LNCaP clone FGC (cell line): ENCODE results near the gene HOXD3.

Experiments used
- DNase-seq: peaks from one replicate; pipeline ENCODE4 v3.0.0-alpha.2; 2011; ENCODE audit warnings: low read depth
- H3K4me3 ChIP-seq: 2 replicates; pipeline ENCODE4 v1.5.1; 2011; ENCODE audit warnings: mild to moderate bottlenecking, low read depth, low read length, control low read depth
- TF ChIP-seq, protein P1 (sequence below): IDR thresholded peaks from 2 replicates; pipeline ENCODE4 v1.5.1; 2012; ENCODE audit warnings: mild to moderate bottlenecking; ENCODE audit not compliant: control insufficient read depth, insufficient read depth; ENCODE audit errors: extremely low read depth

Gene HOXD3

DNA sequence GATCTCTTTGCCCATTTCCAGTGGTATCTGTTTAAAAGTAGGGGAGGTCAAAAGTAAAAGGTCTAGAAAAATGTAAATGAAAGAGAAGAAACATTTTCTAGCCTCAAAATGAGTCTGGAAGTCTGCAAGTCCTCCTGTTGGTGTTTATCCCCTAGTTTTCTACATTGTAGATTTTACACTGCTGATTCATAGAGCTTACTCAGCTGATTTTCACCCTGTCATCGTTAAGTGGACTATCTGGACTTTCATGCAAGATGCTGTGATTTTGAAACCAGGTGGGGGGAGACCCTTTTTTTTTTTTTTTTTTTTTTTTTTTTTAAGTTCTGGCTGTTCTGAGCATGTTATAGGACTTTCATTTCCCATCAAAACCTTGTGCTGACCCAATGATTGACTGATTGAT lies 10.3 kb downstream of the HOXD3 start:
- no peak for DNase-seq
- TF ChIP-seq, protein P1, sequence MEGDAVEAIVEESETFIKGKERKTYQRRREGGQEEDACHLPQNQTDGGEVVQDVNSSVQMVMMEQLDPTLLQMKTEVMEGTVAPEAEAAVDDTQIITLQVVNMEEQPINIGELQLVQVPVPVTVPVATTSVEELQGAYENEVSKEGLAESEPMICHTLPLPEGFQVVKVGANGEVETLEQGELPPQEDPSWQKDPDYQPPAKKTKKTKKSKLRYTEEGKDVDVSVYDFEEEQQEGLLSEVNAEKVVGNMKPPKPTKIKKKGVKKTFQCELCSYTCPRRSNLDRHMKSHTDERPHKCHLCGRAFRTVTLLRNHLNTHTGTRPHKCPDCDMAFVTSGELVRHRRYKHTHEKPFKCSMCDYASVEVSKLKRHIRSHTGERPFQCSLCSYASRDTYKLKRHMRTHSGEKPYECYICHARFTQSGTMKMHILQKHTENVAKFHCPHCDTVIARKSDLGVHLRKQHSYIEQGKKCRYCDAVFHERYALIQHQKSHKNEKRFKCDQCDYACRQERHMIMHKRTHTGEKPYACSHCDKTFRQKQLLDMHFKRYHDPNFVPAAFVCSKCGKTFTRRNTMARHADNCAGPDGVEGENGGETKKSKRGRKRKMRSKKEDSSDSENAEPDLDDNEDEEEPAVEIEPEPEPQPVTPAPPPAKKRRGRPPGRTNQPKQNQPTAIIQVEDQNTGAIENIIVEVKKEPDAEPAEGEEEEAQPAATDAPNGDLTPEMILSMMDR, result no peak
- no peak overlapping the region for H3K4me3 ChIP-seq

DNA sequence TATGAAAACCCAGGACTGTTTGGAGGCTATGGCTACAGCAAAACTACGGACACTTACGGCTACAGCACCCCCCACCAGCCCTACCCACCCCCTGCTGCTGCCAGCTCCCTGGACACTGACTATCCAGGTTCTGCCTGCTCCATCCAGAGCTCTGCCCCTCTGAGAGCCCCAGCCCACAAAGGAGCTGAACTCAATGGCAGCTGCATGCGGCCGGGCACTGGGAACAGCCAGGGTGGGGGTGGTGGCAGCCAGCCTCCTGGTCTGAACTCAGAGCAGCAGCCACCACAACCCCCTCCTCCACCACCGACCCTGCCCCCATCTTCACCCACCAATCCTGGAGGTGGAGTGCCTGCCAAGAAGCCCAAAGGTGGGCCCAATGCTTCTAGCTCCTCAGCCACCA lies 12.1 kb downstream of the HOXD3 start:
- no peak for DNase-seq
- TF ChIP-seq, protein P1, result no peak
- H3K4me3 ChIP-seq, result no peak overlapping the region

DNA sequence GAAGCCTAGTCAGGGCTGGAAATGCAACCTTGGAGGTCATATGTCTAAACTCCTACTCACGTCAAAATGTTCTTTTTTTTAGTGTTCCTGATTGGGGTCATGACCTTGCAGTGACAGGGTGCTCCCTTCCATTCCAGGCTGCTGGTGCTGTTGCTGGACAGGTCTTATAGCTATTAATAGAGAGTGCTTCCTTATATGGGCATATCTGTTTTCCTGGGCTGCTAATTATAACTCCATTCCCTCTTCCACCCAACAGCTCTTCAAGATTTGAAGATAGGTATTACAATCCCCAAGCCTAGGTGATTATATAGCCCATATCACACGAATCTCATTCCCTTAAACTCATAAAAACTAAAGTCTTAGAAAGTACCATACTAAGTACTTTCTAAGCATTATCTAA lies 12.6 kb downstream of the HOXD3 start:
- H3K4me3 ChIP-seq, result no peak overlapping the region
- TF ChIP-seq, protein P1, result no peak

DNA sequence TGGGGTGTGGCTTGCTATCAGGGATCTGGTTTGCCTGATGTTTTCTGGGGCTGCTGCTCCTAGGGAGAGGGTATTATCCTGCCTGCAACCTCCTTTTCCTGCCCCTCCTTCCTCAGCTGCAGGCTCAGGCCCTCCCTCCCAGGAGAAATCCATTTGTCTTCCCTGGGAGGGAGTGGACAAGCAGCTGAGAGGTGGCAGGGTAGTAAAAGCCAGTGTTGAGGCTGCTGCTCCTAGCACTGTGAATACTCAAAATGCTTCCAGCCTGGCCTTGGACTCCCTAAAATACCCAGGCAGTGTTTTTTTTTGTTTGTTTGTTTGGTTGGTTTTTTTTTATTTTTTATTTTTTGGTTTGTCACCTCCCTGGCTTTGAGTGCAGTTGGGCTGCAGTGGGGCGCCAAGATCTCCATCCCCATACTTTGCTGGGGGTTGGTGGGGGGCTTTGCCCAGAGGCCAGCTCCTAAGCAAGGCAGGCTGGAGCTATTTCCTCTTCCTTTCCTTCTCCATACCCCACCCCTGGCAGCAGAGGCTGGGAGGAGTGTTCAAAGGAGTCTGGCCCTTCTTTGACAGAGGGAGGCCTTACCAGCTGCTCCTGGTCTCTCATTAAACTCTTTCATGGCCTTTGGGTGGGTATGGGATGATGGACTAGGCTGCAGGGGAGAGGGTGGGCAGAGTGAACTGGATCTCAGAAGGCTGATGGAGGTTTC lies 13.6 kb downstream of the HOXD3 start:
- TF ChIP-seq, protein P1, result no peak
- no peak for DNase-seq
- no peak overlapping the region for H3K4me3 ChIP-seq

More for the DNA sequence above, 12.6 kb downstream of the HOXD3 start:
- DNase-seq, result no peak

DNA sequence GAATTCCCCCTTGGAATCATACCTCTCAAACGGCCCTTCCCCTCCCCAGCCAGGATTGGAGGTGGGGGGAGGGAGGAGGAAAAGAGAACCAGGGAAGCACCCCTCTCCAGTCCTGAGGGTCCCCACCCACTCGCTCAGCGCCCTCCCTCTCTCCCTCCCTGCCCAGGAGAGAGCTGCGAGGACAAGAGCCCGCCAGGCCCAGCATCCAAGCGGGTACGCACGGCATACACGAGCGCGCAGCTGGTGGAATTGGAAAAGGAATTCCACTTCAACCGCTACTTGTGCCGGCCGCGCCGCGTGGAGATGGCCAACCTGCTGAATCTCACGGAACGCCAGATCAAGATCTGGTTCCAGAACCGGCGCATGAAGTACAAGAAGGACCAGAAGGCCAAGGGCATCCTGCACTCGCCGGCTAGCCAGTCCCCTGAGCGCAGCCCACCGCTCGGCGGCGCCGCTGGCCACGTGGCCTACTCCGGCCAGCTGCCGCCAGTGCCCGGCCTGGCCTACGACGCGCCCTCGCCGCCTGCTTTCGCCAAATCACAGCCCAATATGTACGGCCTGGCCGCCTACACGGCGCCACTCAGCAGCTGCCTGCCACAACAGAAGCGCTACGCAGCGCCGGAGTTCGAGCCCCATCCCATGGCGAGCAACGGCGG lies 14.4 kb downstream of the HOXD3 start:
- H3K4me3 ChIP-seq, result no peak overlapping the region
- TF ChIP-seq, protein P1, result no peak
- DNase-seq, result no peak

DNA sequence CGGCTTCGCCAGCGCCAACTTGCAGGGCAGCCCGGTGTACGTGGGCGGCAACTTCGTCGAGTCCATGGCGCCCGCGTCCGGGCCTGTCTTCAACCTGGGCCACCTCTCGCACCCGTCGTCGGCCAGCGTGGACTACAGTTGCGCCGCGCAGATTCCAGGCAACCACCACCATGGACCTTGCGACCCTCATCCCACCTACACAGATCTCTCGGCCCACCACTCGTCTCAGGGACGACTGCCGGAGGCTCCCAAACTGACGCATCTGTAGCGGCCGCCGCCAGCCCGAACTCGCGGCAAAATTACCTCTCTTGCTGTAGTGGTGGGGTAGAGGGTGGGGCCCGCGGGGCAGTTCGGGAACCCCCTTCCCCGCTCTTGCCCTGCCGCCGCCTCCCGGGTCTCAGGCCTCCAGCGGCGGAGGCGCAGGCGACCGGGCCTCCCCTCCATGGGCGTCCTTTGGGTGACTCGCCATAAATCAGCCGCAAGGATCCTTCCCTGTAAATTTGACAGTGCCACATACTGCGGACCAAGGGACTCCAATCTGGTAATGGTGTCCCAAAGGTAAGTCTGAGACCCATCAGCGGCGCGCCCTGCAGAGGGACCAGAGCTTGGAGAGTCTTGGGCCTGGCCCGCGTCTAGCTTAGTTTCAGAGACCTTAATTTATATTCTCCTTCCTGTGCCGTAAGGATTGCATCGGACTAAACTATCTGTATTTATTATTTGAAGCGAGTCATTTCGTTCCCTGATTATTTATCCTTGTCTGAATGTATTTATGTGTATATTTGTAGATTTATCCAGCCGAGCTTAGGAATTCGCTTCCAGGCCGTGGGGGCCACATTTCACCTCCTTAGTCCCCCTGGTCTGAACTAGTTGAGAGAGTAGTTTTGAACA lies 15.1 kb downstream of the HOXD3 start:
- no peak overlapping the region for H3K4me3 ChIP-seq
- TF ChIP-seq, protein P1, result no peak
- no peak for DNase-seq
